Stimulated activated memory B cell treated with anti-CD40 and anti-IgM and Interleukin-4, amounts not matched to agents 10 μg/mL and 1 μg/mL and 100 μg/mL, for 72 hours (primary cell): ENCODE data around the gene SH3PXD2A.

ENCODE experiments used
- ATAC-seq: fragments of 150-1000 bp; cut with Tn5 transposase; 2 replicates; pipeline ENCODE4 v1.10.0; 2021
- H3K27ac Mint-ChIP-seq: one replicate; pipeline ENCODE4 v1.8.0; 2022; ENCODE audit warnings: mild to moderate bottlenecking, mixed read lengths
- H3K27me3 Mint-ChIP-seq: one replicate; pipeline ENCODE4 v1.8.0; 2022; ENCODE audit warnings: mixed read lengths
- H3K36me3 Mint-ChIP-seq: one replicate; pipeline ENCODE4 v1.8.0; 2022; ENCODE audit warnings: mixed read lengths
- H3K4me1 Mint-ChIP-seq: one replicate; pipeline ENCODE4 v1.8.0; 2022; ENCODE audit warnings: mixed read lengths
- H3K4me3 Mint-ChIP-seq: one replicate; pipeline ENCODE4 v1.8.0; 2022; ENCODE audit warnings: mild to moderate bottlenecking, moderate library complexity, mixed read lengths
- H3K9me3 Mint-ChIP-seq: one replicate; pipeline ENCODE4 v1.8.0; 2022; ENCODE audit warnings: mixed read lengths

The SH3PXD2A gene

GRCh38 chr10:103595933-103596726, 259.2 kb downstream of the SH3PXD2A start:
- no peak for ATAC-seq
- Mint-ChIP-seq H3K27ac (no peak overlapping the region), H3K9me3 (no peaks in the 10 kb centered on the region), H3K4me3 (no peak overlapping the region), H3K36me3 (peaks cover 6% of the 10 kb centered on the region), H3K4me1 (no peaks in the 10 kb centered on the region), H3K27me3 (no peaks in the 10 kb centered on the region)

GRCh38 chr10:103593022-103593570, 262.3 kb downstream of the SH3PXD2A start:
- no peak for ATAC-seq
- no peak overlapping the region for H3K4me3 Mint-ChIP-seq
- peaks cover 4% of the 10 kb centered on the region for H3K36me3 Mint-ChIP-seq
- no peaks in the 10 kb centered on the region for H3K4me1 Mint-ChIP-seq
- no peaks in the 10 kb centered on the region for H3K9me3 Mint-ChIP-seq
- no peaks in the 10 kb centered on the region for H3K27me3 Mint-ChIP-seq
- H3K27ac Mint-ChIP-seq: no peak overlapping the region

GRCh38 chr10:103592186-103593021, 263.0 kb downstream of the SH3PXD2A start:
- Mint-ChIP-seq H3K27ac (no peak overlapping the region), H3K4me3 (no peak overlapping the region), H3K9me3 (peaks cover 3% of the 10 kb centered on the region)

GRCh38 chr10:103590744-103591291, 264.6 kb downstream of the SH3PXD2A start:
- peaks cover 6% of the 10 kb centered on the region for H3K9me3 Mint-ChIP-seq
- H3K36me3 Mint-ChIP-seq: peaks cover 10% of the 10 kb centered on the region
- no peaks in the 10 kb centered on the region for H3K27me3 Mint-ChIP-seq
- no peak overlapping the region for H3K27ac Mint-ChIP-seq
- H3K4me3 Mint-ChIP-seq: no peak overlapping the region
- no peak for ATAC-seq
- H3K4me1 Mint-ChIP-seq: no peaks in the 10 kb centered on the region

More at GRCh38 chr10:103592186-103593021, 263.0 kb downstream of the SH3PXD2A start:
- peak; percentile 64 for ATAC-seq
- H3K27me3 Mint-ChIP-seq: no peaks in the 10 kb centered on the region
- no peaks in the 10 kb centered on the region for H3K4me1 Mint-ChIP-seq
- H3K36me3 Mint-ChIP-seq: peaks cover 9% of the 10 kb centered on the region

GRCh38 chr10:103590060-103590459, 265.3 kb downstream of the SH3PXD2A start:
- Mint-ChIP-seq H3K4me3 (no peak overlapping the region), H3K36me3 (peaks cover 10% of the 10 kb centered on the region), H3K9me3 (peaks cover 6% of the 10 kb centered on the region), H3K27me3 (no peaks in the 10 kb centered on the region), H3K27ac (no peak overlapping the region), H3K4me1 (no peaks in the 10 kb centered on the region)
- no peak for ATAC-seq

- H3K4me3 Mint-ChIP-seq: no peak overlapping the region
- peaks cover 6% of the 10 kb centered on the region for H3K9me3 Mint-ChIP-seq
- H3K27me3 Mint-ChIP-seq: no peaks in the 10 kb centered on the region
- H3K27ac Mint-ChIP-seq: no peak overlapping the region
- peaks cover 10% of the 10 kb centered on the region for H3K36me3 Mint-ChIP-seq
- ATAC-seq: no peak
- peaks cover under 1% of the 10 kb centered on the region for H3K4me1 Mint-ChIP-seq
These were observed 266.2 kb downstream of the SH3PXD2A start for GRCh38 chr10:103589074-103589630.

GRCh38 chr10:103587073-103587472, 268.3 kb downstream of the SH3PXD2A start:
- Mint-ChIP-seq H3K27me3 (no peaks in the 10 kb centered on the region), H3K27ac (no peak overlapping the region), H3K9me3 (peaks cover 6% of the 10 kb centered on the region), H3K4me1 (peaks cover 5% of the 10 kb centered on the region), H3K4me3 (no peak overlapping the region), H3K36me3 (peaks cover 10% of the 10 kb centered on the region)
- ATAC-seq: no peak

GRCh38 chr10:103585011-103585405, 270.4 kb downstream of the SH3PXD2A start:
- H3K27ac Mint-ChIP-seq: no peak overlapping the region
- ATAC-seq: no peak
- no peaks in the 10 kb centered on the region for H3K27me3 Mint-ChIP-seq
- peaks cover 6% of the 10 kb centered on the region for H3K9me3 Mint-ChIP-seq
- peaks cover 5% of the 10 kb centered on the region for H3K4me1 Mint-ChIP-seq
- peaks cover 10% of the 10 kb centered on the region for H3K36me3 Mint-ChIP-seq
- peak overlapping the region; percentile 75 for H3K4me3 Mint-ChIP-seq

GRCh38 chr10:103584216-103585010, 271.0 kb downstream of the SH3PXD2A start:
- no peaks in the 10 kb centered on the region for H3K27me3 Mint-ChIP-seq
- peaks cover 5% of the 10 kb centered on the region for H3K4me1 Mint-ChIP-seq
- peaks cover 6% of the 10 kb centered on the region for H3K9me3 Mint-ChIP-seq
- ATAC-seq: peak; percentile 66
- peak overlapping the region; percentile 75 for H3K4me3 Mint-ChIP-seq
- peaks cover 10% of the 10 kb centered on the region for H3K36me3 Mint-ChIP-seq
- H3K27ac Mint-ChIP-seq: peak overlapping the region; percentile 35

GRCh38 chr10:103583871-103584215, 271.5 kb downstream of the SH3PXD2A start:
- peak overlapping the region; percentile 75 for H3K4me3 Mint-ChIP-seq
- peaks cover 10% of the 10 kb centered on the region for H3K36me3 Mint-ChIP-seq
- H3K9me3 Mint-ChIP-seq: peaks cover 6% of the 10 kb centered on the region
- H3K27me3 Mint-ChIP-seq: no peaks in the 10 kb centered on the region
- H3K27ac Mint-ChIP-seq: peak overlapping the region; percentile 35
- ATAC-seq: no peak
- peaks cover 5% of the 10 kb centered on the region for H3K4me1 Mint-ChIP-seq

- Mint-ChIP-seq H3K36me3 (peaks cover 2% of the 10 kb centered on the region), H3K4me3 (no peak overlapping the region), H3K9me3 (peaks cover 4% of the 10 kb centered on the region), H3K4me1 (peaks cover 5% of the 10 kb centered on the region), H3K27ac (no peak overlapping the region), H3K27me3 (no peaks in the 10 kb centered on the region)
- ATAC-seq: no peak
These were observed 272.8 kb downstream of the SH3PXD2A start for GRCh38 chr10:103582331-103583123.

GRCh38 chr10:103581499-103581898, 273.9 kb downstream of the SH3PXD2A start:
- Mint-ChIP-seq H3K4me3 (no peak overlapping the region), H3K27ac (no peak overlapping the region), H3K36me3 (no peaks in the 10 kb centered on the region), H3K27me3 (no peaks in the 10 kb centered on the region), H3K4me1 (peaks cover 5% of the 10 kb centered on the region), H3K9me3 (no peaks in the 10 kb centered on the region)
- no peak for ATAC-seq

- peaks cover 2% of the 10 kb centered on the region for H3K27me3 Mint-ChIP-seq
- H3K9me3 Mint-ChIP-seq: no peaks in the 10 kb centered on the region
- no peaks in the 10 kb centered on the region for H3K36me3 Mint-ChIP-seq
- no peak overlapping the region for H3K27ac Mint-ChIP-seq
- no peak overlapping the region for H3K4me3 Mint-ChIP-seq
- no peak for ATAC-seq
- peaks cover 5% of the 10 kb centered on the region for H3K4me1 Mint-ChIP-seq
These were observed 274.9 kb downstream of the SH3PXD2A start for GRCh38 chr10:103580430-103580829.

- peaks cover 5% of the 10 kb centered on the region for H3K4me1 Mint-ChIP-seq
- H3K27me3 Mint-ChIP-seq: peaks cover 6% of the 10 kb centered on the region
- H3K4me3 Mint-ChIP-seq: no peak overlapping the region
- no peak overlapping the region for H3K27ac Mint-ChIP-seq
- H3K9me3 Mint-ChIP-seq: no peaks in the 10 kb centered on the region
- no peak for ATAC-seq
- H3K36me3 Mint-ChIP-seq: no peaks in the 10 kb centered on the region
These were observed 275.4 kb downstream of the SH3PXD2A start for GRCh38 chr10:103580011-103580410.
